Activated CD4-positive, alpha-beta T cell treated with anti-CD3 and anti-CD28 coated beads for 36 hours (primary cell): ENCODE data around the gene CD79A. TPM values are rescaled to one million over a fixed set of nuclear protein-coding genes. Genes with fewer than 3 reads are reported as not detected.

Experiments used
- ATAC-seq: fragments of 200-7000 bp; cut with Tn5 transposase; one replicate; pipeline ENCODE4 v1.10.0; 2021; ENCODE audit warnings: mild to moderate bottlenecking, moderate library complexity
- CTCF ChIA-PET: fragments of 350-600 bp; sonication (Branson Sonifier 250); formaldehyde crosslinking; loops from one replicate; lab custom pipeline; 2021; ENCODE audit warnings: antibody characterized with exemption; lab: Charles Lee
- POLR2A ChIA-PET: fragments of 350-600 bp; sonication (Branson Sonifier 250); formaldehyde crosslinking; loops from one replicate; lab custom pipeline; 2021; ENCODE audit warnings: antibody characterized with exemption, inconsistent platforms; lab: Charles Lee
- DNase-seq: peaks from one replicate; pipeline ENCODE4 v3.0.0-alpha.2; 2020
- H3K27ac Mint-ChIP-seq: one replicate; pipeline ENCODE4 v1.8.0; 2021; ENCODE audit warnings: mixed read lengths
- H3K27me3 Mint-ChIP-seq: one replicate; pipeline ENCODE4 v1.8.0; 2021; ENCODE audit warnings: mixed read lengths
- H3K36me3 Mint-ChIP-seq: one replicate; pipeline ENCODE4 v1.8.0; 2021; ENCODE audit warnings: low read depth, mixed read lengths
- H3K4me1 Mint-ChIP-seq: one replicate; pipeline ENCODE4 v1.8.0; 2021; ENCODE audit warnings: mixed read lengths
- H3K4me3 Mint-ChIP-seq: one replicate; pipeline ENCODE4 v1.8.0; 2021; ENCODE audit warnings: mild to moderate bottlenecking, moderate library complexity, mixed read lengths
- H3K9me3 Mint-ChIP-seq: one replicate; pipeline ENCODE4 v1.8.0; 2021; ENCODE audit warnings: low read depth, mixed read lengths
- intact Hi-C, 2 experiments: fragments of 100-400 bp; cut with DNase I in 1 of 2; cut with micrococcal nuclease in 1 of 2; formaldehyde crosslinking; loops; one replicate each; pipeline versions ENCODE4 v1.14.2 to v1.15.1; 2022 to 2024; cut with DNase I, micrococcal nuclease
- total RNA-seq, 2 experiments: library from RNA; stranded (reverse); gene quantifications; one replicate each; pipeline ENCODE4 v1.2.3, GENCODE V29; 2021

Gene CD79A
- 1 to 10 TPM; 4.0 to 4.1 TPM for total RNA-seq

GRCh38 chr19:41876847-41877832 is at the start of gene CD79A:
Gene CD79A (plus strand): TSS chr19:41877279. CDS start chr19:41877305, 26 bp downstream.
- Mint-ChIP-seq H3K4me3 (peak within 1 kb of the TSS; percentile 28), H3K27me3 (no peaks in the 10 kb centered on the region), H3K36me3 (peaks cover 9% of the 10 kb centered on the region), H3K4me1 (peaks cover 67% of the 10 kb centered on the region), H3K27ac (peak within 1 kb of the TSS; percentile 82), H3K9me3 (no peaks in the 10 kb centered on the region)
- ATAC-seq = no peak
- intact Hi-C loops = no loop called here
- CTCF ChIA-PET = interaction anchor here (0.6 to 2.2 kb wide), 5 partner anchors 8 to 69 kb away, joined by 3 to 7 read pairs (median 5); no protein-coding TSS in a partner anchor
- POLR2A ChIA-PET = interaction anchor here (1.0 kb wide), 1 partner anchor 8 kb away, joined by 3 read pairs; no protein-coding TSS in a partner anchor
- peak; percentile 56 for DNase-seq

DNA sequence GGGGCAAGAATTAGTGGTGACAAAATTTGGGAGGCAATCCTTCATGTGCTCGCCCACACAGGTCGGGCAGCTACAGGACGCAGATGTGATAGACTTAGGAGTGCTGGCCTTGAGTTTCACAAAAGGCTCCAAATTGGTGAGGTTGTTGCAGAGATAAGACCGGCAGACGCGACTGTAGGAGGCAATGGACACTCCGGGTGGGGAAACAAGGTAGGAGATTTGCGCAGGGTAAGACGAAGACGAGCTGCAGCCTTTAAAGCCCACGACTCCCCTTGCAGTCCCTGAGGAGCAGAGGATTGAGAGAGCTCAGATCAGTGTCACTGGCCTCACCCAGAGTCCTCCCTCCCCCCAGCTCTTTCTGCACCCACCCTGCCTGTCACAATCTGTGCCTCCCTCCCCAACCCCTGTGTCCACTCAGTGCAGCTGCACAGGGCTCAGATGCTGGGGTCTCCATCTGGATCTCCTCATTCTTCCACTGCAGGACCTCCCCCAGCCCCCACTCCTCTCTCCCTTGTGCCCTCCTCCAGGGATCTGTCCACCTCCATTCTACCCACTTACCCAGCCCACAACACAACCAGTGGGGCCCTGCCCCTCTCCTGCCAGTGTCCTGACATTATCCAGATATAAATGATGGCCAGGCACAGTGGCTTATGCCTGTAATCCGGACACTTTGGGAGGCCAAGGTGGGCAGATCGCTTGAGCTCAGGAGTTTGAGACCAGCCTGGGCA is 38.9 kb upstream of the CD79A start:
- Mint-ChIP-seq H3K27ac (no peak overlapping the region), H3K27me3 (peaks cover 19% of the 10 kb centered on the region), H3K4me3 (no peak overlapping the region), H3K4me1 (no peaks in the 10 kb centered on the region), H3K36me3 (no peaks in the 10 kb centered on the region), H3K9me3 (no peaks in the 10 kb centered on the region)
- ChIA-PET CTCF (interaction anchor here (0.7 to 6.3 kb wide), 5 partner anchors 12 to 178 kb away, joined by 3 to 34 read pairs (median 8); no protein-coding TSS in a partner anchor), POLR2A (no interaction called here)
- intact Hi-C loops = loop anchor here in 1 of 2 experiments (5.0 kb wide), 1 partner anchor 46 kb away; no protein-coding TSS in a partner anchor
- ATAC-seq (no peak), DNase-seq (no peak)

- Mint-ChIP-seq H3K4me3 (no peak overlapping the region), H3K9me3 (no peaks in the 10 kb centered on the region), H3K4me1 (no peaks in the 10 kb centered on the region), H3K27me3 (peaks cover 21% of the 10 kb centered on the region), H3K36me3 (no peaks in the 10 kb centered on the region), H3K27ac (no peak overlapping the region)
- POLR2A ChIA-PET = no interaction called here
- ATAC-seq (no peak), DNase-seq (no peak)
- CTCF ChIA-PET = interaction anchor here (0.7 to 6.3 kb wide), 5 partner anchors 12 to 269 kb away, joined by 3 to 34 read pairs (median 4); no protein-coding TSS in a partner anchor
- intact Hi-C loops = loop anchor here in 1 of 2 experiments (5.0 kb wide), 1 partner anchor 47 kb away; no protein-coding TSS in a partner anchor
Observed at GRCh38 chr19:41839211-41839610, 37.9 kb upstream of the CD79A start.

DNA sequence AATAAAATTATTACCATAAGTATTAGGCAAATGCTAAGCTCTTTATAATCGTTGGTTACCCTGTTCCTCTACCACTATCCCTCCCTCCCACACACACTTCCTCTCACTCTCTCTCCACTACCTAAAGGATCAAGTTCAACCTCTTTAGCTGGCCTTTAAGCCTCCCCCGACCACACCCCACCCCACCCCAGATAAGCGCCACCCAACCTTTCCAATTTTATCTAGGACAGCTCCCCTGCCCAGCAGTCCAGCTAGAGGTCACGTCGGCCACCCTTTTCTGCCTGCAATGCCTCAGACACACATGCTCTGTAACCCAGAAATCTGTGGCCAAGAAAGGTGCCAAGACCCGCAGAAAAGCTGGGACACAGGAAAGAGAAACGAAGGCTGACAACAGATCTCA is 33.7 kb upstream of the CD79A start:
- Mint-ChIP-seq H3K4me3 (no peak overlapping the region), H3K27ac (no peak overlapping the region), H3K4me1 (no peaks in the 10 kb centered on the region), H3K36me3 (no peaks in the 10 kb centered on the region), H3K27me3 (peaks cover 10% of the 10 kb centered on the region), H3K9me3 (no peaks in the 10 kb centered on the region)
- POLR2A ChIA-PET = no interaction called here
- ATAC-seq (no peak), DNase-seq (no peak)
- intact Hi-C loops = no loop called here
- CTCF ChIA-PET = interaction anchor here (0.7 to 1.4 kb wide), 2 partner anchors 16 to 50 kb away, joined by 3 to 4 read pairs; no protein-coding TSS in a partner anchor

- DNase-seq (no peak), ATAC-seq (no peak)
- no peak within 1 kb of the TSS for H3K4me3 Mint-ChIP-seq
- no peak within 1 kb of the TSS for H3K27ac Mint-ChIP-seq
- H3K36me3 Mint-ChIP-seq = no peaks in the 10 kb centered on the region
- intact Hi-C loops = no loop called here
- ChIA-PET CTCF (interaction anchor here (0.6 to 1.0 kb wide), 2 partner anchors 14 kb away, joined by 3 read pairs; no protein-coding TSS in a partner anchor), POLR2A (interaction anchor here (0.6 kb wide), 1 partner anchor 30 kb away, joined by 3 read pairs; no protein-coding TSS in a partner anchor)
- peaks cover 2% of the 10 kb centered on the region for H3K27me3 Mint-ChIP-seq
- no peaks in the 10 kb centered on the region for H3K9me3 Mint-ChIP-seq
- no peaks in the 10 kb centered on the region for H3K4me1 Mint-ChIP-seq
Observed at GRCh38 chr19:41844601-41845000, 32.5 kb upstream of the CD79A start, which contains the start of gene LYPD4. Gene LYPD4 (minus strand): TSS chr19:41844683. CDS start chr19:41839285, 5,398 bp downstream.

- ChIA-PET POLR2A (interaction anchor here (0.6 kb wide), 1 partner anchor 31 kb away, joined by 3 read pairs; no protein-coding TSS in a partner anchor), CTCF (interaction anchor here (1.0 kb wide), 1 partner anchor 14 kb away, joined by 3 read pairs; no protein-coding TSS in a partner anchor)
- Mint-ChIP-seq H3K36me3 (no peaks in the 10 kb centered on the region), H3K4me3 (no peak within 1 kb of the TSS), H3K27me3 (peaks cover 2% of the 10 kb centered on the region), H3K9me3 (no peaks in the 10 kb centered on the region), H3K4me1 (no peaks in the 10 kb centered on the region), H3K27ac (no peak within 1 kb of the TSS)
- ATAC-seq (no peak), DNase-seq (no peak)
- intact Hi-C loops = no loop called here
Observed at GRCh38 chr19:41845001-41845050, 32.3 kb upstream of the CD79A start, which contains the start of gene DMRTC2. Gene DMRTC2 (plus strand): TSS chr19:41845042. CDS start chr19:41847429, 2,387 bp downstream.

DNA sequence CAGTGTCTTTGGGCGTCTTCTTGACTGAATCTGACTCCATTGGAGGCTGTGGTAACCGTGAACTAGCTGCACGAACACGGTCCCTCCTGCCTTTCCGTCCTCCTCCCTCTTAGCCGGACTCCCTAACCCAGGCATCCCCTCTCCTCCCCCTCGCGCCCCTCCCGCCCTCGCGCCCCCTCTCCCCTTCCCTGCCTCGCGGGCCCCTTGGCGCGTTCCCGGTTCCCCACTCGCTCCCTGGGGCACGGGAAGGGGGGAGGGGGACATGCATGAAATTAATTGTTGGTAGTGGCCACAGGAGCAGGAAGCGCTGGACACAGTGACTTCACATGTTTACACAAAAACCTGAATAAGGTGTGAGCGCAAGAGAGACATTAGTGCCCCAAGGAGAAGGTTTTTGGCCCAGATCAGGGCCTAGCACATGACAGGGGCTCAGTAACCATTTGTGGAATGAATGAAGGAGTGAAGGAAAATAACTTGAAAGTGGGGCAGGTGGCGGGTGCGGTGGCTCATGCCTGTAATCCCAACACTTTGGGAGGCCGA is 32.0 kb upstream of the CD79A start:
- CTCF ChIA-PET = no interaction called here
- no peak overlapping the region for H3K4me3 Mint-ChIP-seq
- no peak for DNase-seq
- peaks cover 2% of the 10 kb centered on the region for H3K27me3 Mint-ChIP-seq
- H3K9me3 Mint-ChIP-seq = no peaks in the 10 kb centered on the region
- H3K27ac Mint-ChIP-seq = no peak overlapping the region
- H3K36me3 Mint-ChIP-seq = no peaks in the 10 kb centered on the region
- POLR2A ChIA-PET = interaction anchor here (0.6 kb wide), 1 partner anchor 31 kb away, joined by 3 read pairs; no protein-coding TSS in a partner anchor
- intact Hi-C loops = no loop called here
- no peak for ATAC-seq
- H3K4me1 Mint-ChIP-seq = no peaks in the 10 kb centered on the region

GRCh38 chr19:41847351-41848105 is 29.6 kb upstream of the CD79A start:
- no peak overlapping the region for H3K27ac Mint-ChIP-seq
- H3K27me3 Mint-ChIP-seq = peaks cover 2% of the 10 kb centered on the region
- no peaks in the 10 kb centered on the region for H3K9me3 Mint-ChIP-seq
- ChIA-PET POLR2A (no interaction called here), CTCF (interaction anchor here (0.6 to 1.2 kb wide), 3 partner anchors 11 to 94 kb away, joined by 3 to 4 read pairs (median 3); no protein-coding TSS in a partner anchor)
- no peaks in the 10 kb centered on the region for H3K36me3 Mint-ChIP-seq
- no peaks in the 10 kb centered on the region for H3K4me1 Mint-ChIP-seq
- intact Hi-C loops = no loop called here
- ATAC-seq = no peak
- H3K4me3 Mint-ChIP-seq = no peak overlapping the region
- DNase-seq = no peak

DNA sequence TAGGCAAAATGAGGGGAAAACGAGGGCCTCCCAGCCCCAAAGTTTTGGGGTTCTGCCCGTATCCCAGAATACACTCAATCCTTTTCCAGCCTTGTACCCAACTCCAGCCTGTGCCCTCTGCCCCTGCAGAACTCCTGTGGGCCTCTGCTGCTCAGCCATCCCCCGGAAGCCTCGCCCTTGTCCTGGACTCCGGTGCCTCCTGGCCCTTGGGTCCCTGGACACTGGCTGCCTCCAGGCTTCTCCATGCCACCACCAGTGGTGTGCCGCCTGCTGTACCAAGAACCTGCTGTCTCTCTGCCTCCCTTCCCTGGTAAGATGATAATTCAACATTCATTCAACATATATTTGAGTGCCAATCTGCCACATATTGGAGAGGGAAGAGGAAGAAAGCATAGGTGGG is 28.4 kb upstream of the CD79A start:
- ATAC-seq = no peak
- Mint-ChIP-seq H3K36me3 (no peaks in the 10 kb centered on the region), H3K4me1 (no peaks in the 10 kb centered on the region), H3K4me3 (no peak overlapping the region), H3K9me3 (no peaks in the 10 kb centered on the region), H3K27me3 (peaks cover 1% of the 10 kb centered on the region), H3K27ac (no peak overlapping the region)
- ChIA-PET CTCF (interaction anchor here (1.2 to 4.8 kb wide), 2 partner anchors 11 to 25 kb away, joined by 3 to 26 read pairs; no protein-coding TSS in a partner anchor), POLR2A (no interaction called here)
- DNase-seq = no peak
- intact Hi-C loops = no loop called here

- Mint-ChIP-seq H3K27me3 (peaks cover 2% of the 10 kb centered on the region), H3K9me3 (no peaks in the 10 kb centered on the region), H3K4me3 (no peak overlapping the region), H3K36me3 (no peaks in the 10 kb centered on the region), H3K27ac (no peak overlapping the region), H3K4me1 (no peaks in the 10 kb centered on the region)
- intact Hi-C loops = no loop called here
- no peak for DNase-seq
- peak; percentile 16 for ATAC-seq
- ChIA-PET POLR2A (no interaction called here), CTCF (interaction anchor here (1.2 to 4.8 kb wide), 2 partner anchors 11 to 24 kb away, joined by 3 to 26 read pairs; no protein-coding TSS in a partner anchor)
Observed at GRCh38 chr19:41849067-41849466, 28.0 kb upstream of the CD79A start.
